Activated T-helper 1 cell treated with anti-CD3 and anti-CD28 coated beads, Interleukin-12 subunit alpha, Interleukin-12 subunit beta, Interleukin-2, Interleukin-4 antibody, amounts not matched to agents 30 ng/mL and 10 ng/mL and 1 ng/mL, durations not matched to agents 14 hours and 24 hours and 36 hours (primary cell): Measurements from ENCODE around the gene ESYT2. TPM values are rescaled to one million over a fixed set of nuclear protein-coding genes. Genes with fewer than 3 reads are reported as not detected.

ENCODE experiments used
- DNase-seq: peaks from one replicate; pipeline ENCODE4 v3.0.0; 2021; ENCODE audit warnings: low spot score
- H3K27ac Mint-ChIP-seq: one replicate; pipeline ENCODE4 v1.8.0; 2021; ENCODE audit warnings: mild to moderate bottlenecking, mixed read lengths
- H3K27me3 Mint-ChIP-seq: one replicate; pipeline ENCODE4 v1.8.0; 2022; ENCODE audit warnings: mild to moderate bottlenecking, moderate library complexity, mixed read lengths; ENCODE audit not compliant: insufficient read depth
- H3K36me3 Mint-ChIP-seq: one replicate; pipeline ENCODE4 v1.8.0; 2021; ENCODE audit warnings: low read depth, mixed read lengths
- H3K4me1 Mint-ChIP-seq: one replicate; pipeline ENCODE4 v1.8.0; 2021; ENCODE audit warnings: low read depth, mixed read lengths
- H3K4me3 Mint-ChIP-seq: one replicate; pipeline ENCODE4 v1.8.0; 2021; ENCODE audit warnings: mild to moderate bottlenecking, moderate library complexity, mixed read lengths
- H3K9me3 Mint-ChIP-seq: one replicate; pipeline ENCODE4 v1.8.0; 2021; ENCODE audit warnings: mixed read lengths
- intact Hi-C: fragments of 100-400 bp; cut with micrococcal nuclease; formaldehyde crosslinking; loops from one replicate; pipeline ENCODE4 v1.15.1; 2024
- total RNA-seq: library from RNA; stranded (reverse); gene quantifications from 2 replicates; pipeline ENCODE4 v1.2.3, GENCODE V29; 2022

The ESYT2 gene
- total RNA-seq, 1 donor from 2014 or later: 59.1 TPM

- Mint-ChIP-seq H3K4me1 (peaks cover 98% of the 10 kb centered on the region), H3K9me3 (no peaks in the 10 kb centered on the region), H3K36me3 (peaks cover 12% of the 10 kb centered on the region), H3K27me3 (no peaks in the 10 kb centered on the region), H3K4me3 (peak overlapping the region; percentile 58), H3K27ac (peak overlapping the region; percentile 100)
- intact Hi-C loops: no loop called here
- DNase-seq: no peak
Measured at GRCh38 chr7:158815083-158815799, 14.1 kb downstream of the ESYT2 start.

GRCh38 chr7:158814637-158815036 is 14.7 kb downstream of the ESYT2 start:
- peaks cover 16% of the 10 kb centered on the region for H3K36me3 Mint-ChIP-seq
- DNase-seq: peak; percentile 56
- H3K27me3 Mint-ChIP-seq: no peaks in the 10 kb centered on the region
- H3K27ac Mint-ChIP-seq: peak overlapping the region; percentile 100
- H3K9me3 Mint-ChIP-seq: no peaks in the 10 kb centered on the region
- H3K4me3 Mint-ChIP-seq: peak overlapping the region; percentile 58
- peaks cover 98% of the 10 kb centered on the region for H3K4me1 Mint-ChIP-seq
- intact Hi-C loops: no loop called here

- DNase-seq: peak; percentile 70
- peaks cover 27% of the 10 kb centered on the region for H3K36me3 Mint-ChIP-seq
- H3K4me3 Mint-ChIP-seq: peak overlapping the region; percentile 64
- H3K4me1 Mint-ChIP-seq: peaks cover 82% of the 10 kb centered on the region
- H3K27ac Mint-ChIP-seq: peak overlapping the region; percentile 95
- H3K27me3 Mint-ChIP-seq: no peaks in the 10 kb centered on the region
- H3K9me3 Mint-ChIP-seq: no peaks in the 10 kb centered on the region
- intact Hi-C loops: loop anchor here (1.0 kb wide), 1 partner anchor 15 kb away; no protein-coding TSS in a partner anchor
Measured at GRCh38 chr7:158812684-158813083, 16.6 kb downstream of the ESYT2 start.

- DNase-seq: no peak
- H3K4me1 Mint-ChIP-seq: peaks cover 74% of the 10 kb centered on the region
- peaks cover 27% of the 10 kb centered on the region for H3K36me3 Mint-ChIP-seq
- peak overlapping the region; percentile 95 for H3K27ac Mint-ChIP-seq
- H3K9me3 Mint-ChIP-seq: no peaks in the 10 kb centered on the region
- peak overlapping the region; percentile 64 for H3K4me3 Mint-ChIP-seq
- intact Hi-C loops: loop anchor here (1.0 kb wide), 2 partner anchors 9 to 15 kb away; no protein-coding TSS in a partner anchor
- H3K27me3 Mint-ChIP-seq: no peaks in the 10 kb centered on the region
Measured at GRCh38 chr7:158811894-158812293, 17.4 kb downstream of the ESYT2 start.

- intact Hi-C loops: loop anchor here (1.0 kb wide), 1 partner anchor 8 kb away; no protein-coding TSS in a partner anchor
- H3K36me3 Mint-ChIP-seq: peaks cover 26% of the 10 kb centered on the region
- DNase-seq: no peak
- no peaks in the 10 kb centered on the region for H3K27me3 Mint-ChIP-seq
- H3K9me3 Mint-ChIP-seq: no peaks in the 10 kb centered on the region
- H3K4me3 Mint-ChIP-seq: peak overlapping the region; percentile 64
- H3K4me1 Mint-ChIP-seq: peaks cover 70% of the 10 kb centered on the region
- H3K27ac Mint-ChIP-seq: peak overlapping the region; percentile 95
Measured at GRCh38 chr7:158811461-158811860, 17.8 kb downstream of the ESYT2 start.

- Mint-ChIP-seq H3K36me3 (peaks cover 31% of the 10 kb centered on the region), H3K4me3 (no peak overlapping the region), H3K27me3 (no peaks in the 10 kb centered on the region)
Measured at GRCh38 chr7:158810846-158811245, 18.5 kb downstream of the ESYT2 start.

GRCh38 chr7:158809596-158809995 is 19.7 kb downstream of the ESYT2 start:
- no peaks in the 10 kb centered on the region for H3K9me3 Mint-ChIP-seq
- peak overlapping the region; percentile 76 for H3K27ac Mint-ChIP-seq
- peak overlapping the region; percentile 19 for H3K4me3 Mint-ChIP-seq
- intact Hi-C loops: no loop called here
- H3K27me3 Mint-ChIP-seq: no peaks in the 10 kb centered on the region
- no peak for DNase-seq
- peaks cover 39% of the 10 kb centered on the region for H3K36me3 Mint-ChIP-seq
- peaks cover 58% of the 10 kb centered on the region for H3K4me1 Mint-ChIP-seq

More at GRCh38 chr7:158810846-158811245, 18.5 kb downstream of the ESYT2 start:
- intact Hi-C loops: loop anchor here (1.0 kb wide), 2 partner anchors 7 to 8 kb away; no protein-coding TSS in a partner anchor
- H3K4me1 Mint-ChIP-seq: peaks cover 67% of the 10 kb centered on the region
- DNase-seq: no peak
- H3K27ac Mint-ChIP-seq: peak overlapping the region; percentile 76
- no peaks in the 10 kb centered on the region for H3K9me3 Mint-ChIP-seq

- DNase-seq: no peak
- Mint-ChIP-seq H3K36me3 (peaks cover 43% of the 10 kb centered on the region), H3K4me3 (no peak overlapping the region), H3K27ac (no peak overlapping the region), H3K9me3 (no peaks in the 10 kb centered on the region), H3K27me3 (no peaks in the 10 kb centered on the region), H3K4me1 (peaks cover 49% of the 10 kb centered on the region)
- intact Hi-C loops: no loop called here
Measured at GRCh38 chr7:158808126-158808525, 21.2 kb downstream of the ESYT2 start.

- Mint-ChIP-seq H3K9me3 (no peaks in the 10 kb centered on the region), H3K4me3 (no peak overlapping the region), H3K27me3 (no peaks in the 10 kb centered on the region), H3K36me3 (peaks cover 42% of the 10 kb centered on the region), H3K27ac (no peak overlapping the region), H3K4me1 (peaks cover 40% of the 10 kb centered on the region)
- intact Hi-C loops: no loop called here
- no peak for DNase-seq
Measured at GRCh38 chr7:158805937-158806336, 23.4 kb downstream of the ESYT2 start.

- H3K36me3 Mint-ChIP-seq: peaks cover 42% of the 10 kb centered on the region
Measured at GRCh38 chr7:158805414-158805813, 23.9 kb downstream of the ESYT2 start.

GRCh38 chr7:158804335-158804734 is 25.0 kb downstream of the ESYT2 start:
- H3K36me3 Mint-ChIP-seq: peaks cover 40% of the 10 kb centered on the region
- intact Hi-C loops: no loop called here
- peak overlapping the region; percentile 18 for H3K27ac Mint-ChIP-seq
- no peaks in the 10 kb centered on the region for H3K27me3 Mint-ChIP-seq
- peaks cover 29% of the 10 kb centered on the region for H3K4me1 Mint-ChIP-seq
- H3K4me3 Mint-ChIP-seq: no peak overlapping the region
- DNase-seq: no peak
- H3K9me3 Mint-ChIP-seq: no peaks in the 10 kb centered on the region

More at GRCh38 chr7:158805414-158805813, 23.9 kb downstream of the ESYT2 start:
- Mint-ChIP-seq H3K4me3 (no peak overlapping the region), H3K27me3 (no peaks in the 10 kb centered on the region), H3K4me1 (peaks cover 35% of the 10 kb centered on the region), H3K27ac (no peak overlapping the region), H3K9me3 (no peaks in the 10 kb centered on the region)
- no peak for DNase-seq
- intact Hi-C loops: no loop called here

GRCh38 chr7:158803367-158803969 is 25.8 kb downstream of the ESYT2 start:
- H3K27me3 Mint-ChIP-seq: no peaks in the 10 kb centered on the region
- no peak overlapping the region for H3K4me3 Mint-ChIP-seq
- no peaks in the 10 kb centered on the region for H3K9me3 Mint-ChIP-seq
- peaks cover 38% of the 10 kb centered on the region for H3K36me3 Mint-ChIP-seq
- H3K4me1 Mint-ChIP-seq: peaks cover 34% of the 10 kb centered on the region
- H3K27ac Mint-ChIP-seq: no peak overlapping the region
- intact Hi-C loops: loop anchor here (1.0 kb wide), 1 partner anchor 8 kb away; no protein-coding TSS in a partner anchor
- DNase-seq: no peak
